ENCODE data around the gene UBE2M.

- TF ChIP-seq EZH2 (IDR thresholded peaks at IDR 0.05; ENCODE audit: insufficient read depth, poor library complexity, severe bottlenecking) (no peak), EZH2phosphoT487 (IDR thresholded peaks at IDR 0.05; ENCODE audit: insufficient read depth, low read depth) (no peak)
These were observed 26.4 kb upstream of the UBE2M start for GRCh38 chr19:58584498-58585441.

Data from GM23248 (cell line).